Endothelial cell (in vitro differentiated cells): ENCODE data around the gene NKX2-2. TPM values are rescaled to one million over a fixed set of nuclear protein-coding genes. Genes with fewer than 3 reads are reported as not detected.

Source experiments
- DNase-seq: peaks from one replicate; pipeline ENCODE4 v3.0.0; 2021; ENCODE audit warnings: low spot score
- H3K27ac Mint-ChIP-seq: one replicate; pipeline ENCODE4 v1.8.0; 2021; ENCODE audit warnings: mixed read lengths, inconsistent platforms; ENCODE audit not compliant: unreplicated experiment
- H3K27me3 Mint-ChIP-seq: one replicate; pipeline ENCODE4 v1.8.0; 2021; ENCODE audit warnings: mild to moderate bottlenecking, moderate library complexity, mixed read lengths, inconsistent platforms; ENCODE audit not compliant: unreplicated experiment
- H3K36me3 Mint-ChIP-seq: one replicate; pipeline ENCODE4 v1.8.0; 2021; ENCODE audit warnings: mild to moderate bottlenecking, low read depth, mixed read lengths, inconsistent platforms; ENCODE audit not compliant: unreplicated experiment
- H3K4me1 Mint-ChIP-seq: one replicate; pipeline ENCODE4 v1.8.0; 2021; ENCODE audit warnings: mild to moderate bottlenecking, mixed read lengths, inconsistent platforms; ENCODE audit not compliant: unreplicated experiment
- H3K4me3 Mint-ChIP-seq: one replicate; pipeline ENCODE4 v1.8.0; 2021; ENCODE audit warnings: mild to moderate bottlenecking, mixed read lengths, inconsistent platforms; ENCODE audit not compliant: unreplicated experiment
- H3K9me3 Mint-ChIP-seq: one replicate; pipeline ENCODE4 v1.8.0; 2021; ENCODE audit warnings: mixed read lengths, inconsistent platforms; ENCODE audit not compliant: unreplicated experiment
- CTCF ChIP-seq: fragments of 200-600 bp; sonication (generic); IDR thresholded peaks from one replicate; pipeline ENCODE4 v1.5.0; 2021; ENCODE audit warnings: antibody characterized with exemption; ENCODE audit not compliant: unreplicated experiment
- total RNA-seq: library from RNA; stranded (reverse); fragmentation: NEBNext Ultra II Directional; extraction: Animal tissue kit (Norgen Biotek cat#: 25700); gene quantifications from one replicate; pipeline ENCODE4 v1.2.1, GENCODE V29; 2021; ENCODE audit not compliant: unreplicated experiment

NKX2-2 gene
- total RNA-seq, 1 donor from 2014 or later: 0.82 TPM

GRCh38 chr20:21515300-21516179 is 1.7 kb upstream of the NKX2-2 start:
- Mint-ChIP-seq H3K4me1 (peaks cover 44% of the 10 kb centered on the region), H3K4me3 (peak overlapping the region; percentile 79), H3K27me3 (peaks cover 38% of the 10 kb centered on the region), H3K27ac (no peak overlapping the region), H3K9me3 (no peaks in the 10 kb centered on the region), H3K36me3 (no peaks in the 10 kb centered on the region)
- no peak for DNase-seq
- TF ChIP-seq CTCF: no peak

- Mint-ChIP-seq H3K9me3 (no peaks in the 10 kb centered on the region), H3K27ac (no peak overlapping the region), H3K4me1 (peaks cover 40% of the 10 kb centered on the region), H3K4me3 (peak overlapping the region; percentile 59), H3K36me3 (no peaks in the 10 kb centered on the region), H3K27me3 (peaks cover 37% of the 10 kb centered on the region)
- TF ChIP-seq CTCF: no peak
- no peak for DNase-seq
These were observed 838 bp upstream of the NKX2-2 start for GRCh38 chr20:21514553-21515251.

GRCh38 chr20:21513181-21513663 is 642 bp downstream of the NKX2-2 start:
- Mint-ChIP-seq H3K4me1 (peaks cover 35% of the 10 kb centered on the region), H3K27me3 (peaks cover 42% of the 10 kb centered on the region), H3K9me3 (no peaks in the 10 kb centered on the region), H3K4me3 (no peak overlapping the region), H3K36me3 (no peaks in the 10 kb centered on the region), H3K27ac (no peak overlapping the region)
- TF ChIP-seq CTCF: no peak
- no peak for DNase-seq

GRCh38 chr20:21512634-21513180 is 1.2 kb downstream of the NKX2-2 start:
- Mint-ChIP-seq H3K4me3 (peak overlapping the region; percentile 71), H3K4me1 (peaks cover 33% of the 10 kb centered on the region), H3K9me3 (no peaks in the 10 kb centered on the region), H3K27ac (no peak overlapping the region), H3K36me3 (no peaks in the 10 kb centered on the region), H3K27me3 (peaks cover 42% of the 10 kb centered on the region)
- no peak for TF ChIP-seq CTCF
- no peak for DNase-seq
